Fibroblast of skin of right quadriceps (primary cell): ENCODE results near the gene FOXR1.
"Not testable (repeated sequence)": the region's sequence is repeated elsewhere in the genome, so short reads cannot be mapped to it uniquely, and the experiment has no call there.

Source experiments
- DNase-seq: peaks from one replicate; pipeline ENCODE4 v3.0.0-alpha.2; 2013

FOXR1 gene

GRCh38 chr11:118948000-118948399 is 23.6 kb upstream of the FOXR1 start:
- DNase-seq, result no peak

DNA sequence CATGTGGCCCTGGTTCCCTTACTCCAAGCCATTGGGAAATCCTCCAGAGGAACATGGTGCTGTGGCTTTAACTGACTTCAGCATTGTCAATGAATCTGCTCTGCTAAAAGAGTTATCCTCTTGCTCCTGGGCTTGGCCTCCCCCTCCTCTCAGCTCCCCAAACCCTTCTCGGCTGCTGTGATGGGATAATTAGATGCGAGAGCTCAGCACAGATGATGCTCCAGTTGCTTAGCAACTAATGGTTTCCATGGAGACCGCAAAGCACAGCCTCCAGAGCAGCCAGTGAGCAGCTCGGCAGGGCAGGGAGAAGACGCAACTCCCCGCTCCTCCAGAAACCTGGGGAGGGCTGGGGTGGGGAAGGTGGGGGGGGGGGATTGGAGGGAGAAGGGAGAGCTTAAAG is 18.3 kb upstream of the FOXR1 start:
- peak; percentile 13 for DNase-seq

GRCh38 chr11:118953976-118954375 is 17.6 kb upstream of the FOXR1 start:
- DNase-seq, result not testable (repeated sequence)

GRCh38 chr11:118956094-118956846 is 15.3 kb upstream of the FOXR1 start, which contains the start of gene UPK2:
Gene UPK2 (plus strand): TSS chr11:118956298. CDS start chr11:118956351, 53 bp downstream.
- DNase-seq, result peak; percentile 65

- no peak for DNase-seq
Observed at GRCh38 chr11:118956847-118957469, 14.6 kb upstream of the FOXR1 start.

DNA sequence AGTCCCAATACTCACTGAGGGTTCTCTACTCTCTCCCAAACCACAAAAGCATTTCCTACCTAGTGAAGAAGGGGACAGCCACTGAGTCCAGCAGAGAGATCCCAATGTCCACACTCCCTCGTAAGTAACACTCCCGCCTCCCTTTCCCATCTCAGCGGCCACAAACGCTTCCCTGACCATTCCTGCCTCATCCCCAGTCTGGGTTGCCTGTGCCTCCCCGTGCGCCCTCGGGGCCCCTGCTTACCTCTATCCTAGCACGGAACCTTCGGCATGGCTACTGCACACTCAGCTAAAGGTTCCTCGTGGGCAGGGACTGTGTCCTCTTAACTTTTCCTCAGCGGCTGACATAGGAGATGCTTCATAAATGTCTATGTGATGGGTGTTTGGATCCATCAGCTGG is 14.0 kb upstream of the FOXR1 start:
- no peak for DNase-seq

DNA sequence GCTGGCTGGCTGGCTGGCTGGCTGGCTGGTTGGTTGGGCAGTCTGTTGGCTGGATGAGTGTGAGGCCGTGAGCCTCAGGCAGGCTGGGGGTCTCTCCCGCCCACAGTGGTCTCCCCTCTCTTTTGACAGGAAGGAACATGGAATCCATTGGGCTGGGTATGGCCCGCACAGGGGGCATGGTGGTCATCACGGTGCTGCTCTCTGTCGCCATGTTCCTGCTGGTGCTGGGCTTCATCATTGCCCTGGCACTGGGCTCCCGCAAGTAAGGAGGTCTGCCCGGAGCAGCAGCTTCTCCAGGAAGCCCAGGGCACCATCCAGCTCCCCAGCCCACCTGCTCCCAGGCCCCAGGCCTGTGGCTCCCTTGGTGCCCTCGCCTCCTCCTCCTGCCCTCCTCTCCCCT is 13.6 kb upstream of the FOXR1 start:
- DNase-seq, result no peak

GRCh38 chr11:118958577-118958976 is 13.0 kb upstream of the FOXR1 start:
- no peak for DNase-seq

GRCh38 chr11:118961189-118961588 is 10.4 kb upstream of the FOXR1 start:
- no peak for DNase-seq

DNA sequence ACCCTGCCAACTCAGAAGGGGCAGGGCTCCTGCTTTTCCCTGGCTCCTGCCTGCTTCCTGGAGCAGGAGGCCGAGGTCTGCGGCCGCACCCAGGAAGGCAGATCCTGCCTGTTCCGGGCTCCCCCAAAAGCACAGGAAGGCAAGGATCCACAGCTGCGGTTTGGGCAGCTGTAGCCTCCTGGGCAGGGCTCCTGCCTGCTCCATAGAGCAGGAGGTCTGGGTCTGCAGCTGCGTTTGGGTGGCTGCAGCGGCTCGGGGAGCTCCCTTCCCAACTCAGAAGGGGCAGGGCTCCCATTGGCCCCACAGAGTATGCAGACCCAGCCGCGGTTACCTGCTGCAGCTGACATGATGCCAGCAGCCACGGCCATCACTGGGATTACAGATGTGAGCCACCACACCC is 10.0 kb upstream of the FOXR1 start:
- no peak for DNase-seq

DNA sequence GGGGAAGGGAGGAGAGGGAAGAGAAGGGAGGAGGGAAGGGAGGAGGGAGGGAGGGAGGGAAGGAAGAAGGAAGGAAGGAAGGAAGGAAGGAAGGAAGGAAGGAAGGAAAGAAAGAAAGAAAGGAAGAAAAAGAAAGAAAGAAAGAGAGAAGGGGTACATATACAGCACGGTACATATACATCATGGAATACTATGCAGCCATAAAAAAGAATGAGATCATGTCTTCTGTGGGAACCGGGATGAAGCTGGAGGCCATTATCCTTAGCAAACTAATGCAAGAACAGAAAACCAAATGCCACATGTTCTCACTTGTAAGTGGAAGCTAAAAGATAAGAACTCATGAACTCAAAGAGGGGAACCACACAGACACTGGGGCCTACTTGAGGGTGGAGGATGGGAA is 2.1 kb upstream of the FOXR1 start:
- not testable (repeated sequence) for DNase-seq

DNA sequence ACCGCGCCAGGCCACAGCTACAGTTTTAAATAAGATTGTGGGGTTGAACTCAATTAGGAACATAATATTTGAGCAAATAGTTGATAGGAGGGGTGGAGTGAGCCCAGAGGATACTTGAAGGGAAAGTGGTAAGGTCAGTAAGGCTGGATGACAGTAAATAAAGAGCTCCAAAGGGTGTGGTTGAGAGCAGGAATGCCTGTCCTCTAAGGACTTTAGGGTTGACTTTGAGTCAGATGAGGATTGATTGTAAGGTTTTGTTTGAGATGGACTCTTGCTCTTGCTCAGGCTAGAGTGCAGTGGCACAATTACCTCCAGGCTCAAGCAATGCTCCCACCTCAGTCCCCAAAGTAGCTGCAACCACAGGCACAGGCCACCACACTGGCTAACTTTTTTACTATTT is 2.4 kb downstream of the FOXR1 start:
- DNase-seq, result no peak

GRCh38 chr11:118975771-118976709 is 4.5 kb downstream of the FOXR1 start:
- no peak for DNase-seq

DNA sequence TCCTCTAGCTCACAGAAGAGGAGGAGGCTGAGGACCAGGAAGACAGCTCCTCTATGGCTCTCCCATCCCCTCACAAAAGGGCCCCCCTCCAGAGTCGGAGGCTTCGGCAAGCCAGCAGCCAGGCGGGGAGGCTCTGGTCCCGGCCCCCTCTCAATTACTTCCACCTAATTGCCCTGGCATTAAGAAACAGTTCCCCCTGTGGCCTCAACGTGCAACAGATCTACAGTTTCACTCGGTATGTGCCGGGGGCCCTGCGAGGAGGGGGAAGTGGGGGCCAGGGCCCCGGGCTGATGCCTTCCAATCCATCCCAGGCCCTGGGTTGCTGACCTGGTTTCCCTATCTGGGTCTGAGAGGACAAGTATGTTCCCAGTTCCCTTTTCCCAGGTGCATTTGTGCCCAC is 7.9 kb downstream of the FOXR1 start:
- DNase-seq, result no peak

- DNase-seq, result no peak
Observed at GRCh38 chr11:118980191-118980881, 8.8 kb downstream of the FOXR1 start.

DNA sequence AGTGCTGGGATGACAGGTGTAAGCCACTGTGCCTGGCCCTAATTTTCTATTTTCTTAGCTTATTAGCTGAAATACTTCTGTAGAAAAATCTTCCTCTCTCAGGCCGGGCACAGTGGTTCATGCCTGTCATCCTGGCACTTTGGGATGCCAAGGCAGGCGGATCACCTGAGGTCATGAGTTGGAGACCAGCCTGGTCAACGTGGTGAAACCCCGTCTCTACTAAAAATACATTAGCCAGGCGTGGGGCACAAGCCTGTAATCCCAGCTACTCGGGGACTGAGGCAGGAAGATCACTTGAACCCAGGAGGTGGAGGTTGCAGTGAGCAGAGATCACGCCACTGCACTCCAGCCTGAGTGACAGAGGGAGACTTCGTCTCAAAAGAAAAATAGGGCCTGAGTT is 12.8 kb downstream of the FOXR1 start:
- not testable (repeated sequence) for DNase-seq

GRCh38 chr11:118984825-118985224 is 13.3 kb downstream of the FOXR1 start:
- DNase-seq, result no peak

DNA sequence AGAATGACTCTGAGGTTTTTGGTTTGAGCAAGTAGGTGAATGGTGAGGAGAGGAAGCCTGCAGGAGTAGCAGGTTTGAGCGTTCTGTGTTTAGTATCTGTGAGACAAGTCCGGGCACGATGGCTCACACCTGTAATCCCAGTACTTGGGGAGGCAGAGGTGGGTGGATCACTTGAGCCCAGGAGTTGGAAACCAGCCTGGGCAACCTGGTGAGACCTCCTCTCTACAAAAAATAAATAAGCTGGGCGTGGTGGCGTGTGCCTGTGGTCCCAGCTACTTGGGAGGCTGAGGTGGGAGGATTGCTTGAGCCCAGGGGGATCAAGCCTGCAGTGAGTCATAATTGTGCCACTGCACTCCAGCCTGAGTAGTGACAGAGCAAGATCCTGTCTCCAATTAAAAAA is 16.7 kb downstream of the FOXR1 start:
- no peak for DNase-seq

DNA sequence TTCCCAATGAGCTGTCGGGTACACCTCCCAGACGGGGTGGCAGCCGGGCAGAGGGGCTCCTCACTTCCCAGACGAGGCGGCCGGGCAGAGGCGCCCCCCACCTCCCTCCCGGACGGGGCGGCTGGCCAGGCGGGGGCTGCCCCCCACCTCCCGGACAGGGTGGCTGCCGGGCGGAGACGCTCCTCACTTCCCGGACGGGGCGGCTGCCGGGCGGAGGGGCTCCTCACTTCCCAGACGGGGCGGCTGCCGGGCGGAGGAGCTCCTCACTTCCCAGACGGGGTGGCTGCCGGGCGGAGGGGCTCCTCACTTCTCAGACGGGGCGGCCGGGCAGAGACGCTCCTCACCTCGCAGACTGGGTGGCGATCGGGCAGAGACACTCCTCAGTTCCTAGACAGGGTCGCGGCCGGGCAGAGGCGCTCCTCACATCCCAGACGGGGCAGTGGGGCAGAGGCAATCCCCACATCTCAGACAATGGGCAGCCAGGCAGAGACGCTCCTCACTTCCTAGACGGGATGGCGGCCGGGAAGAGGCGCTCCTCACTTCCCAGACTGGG is 20.0 kb downstream of the FOXR1 start:
- not testable (repeated sequence) for DNase-seq

GRCh38 chr11:118996926-118997626 is 25.5 kb downstream of the FOXR1 start:
- DNase-seq, result peak; percentile 34

- DNase-seq, result peak; percentile 83
Observed at GRCh38 chr11:118997627-118998387, 26.2 kb downstream of the FOXR1 start, which contains the start of gene CENATAC. Gene CENATAC (plus strand): TSS chr11:118998138. CDS start chr11:118998198, 60 bp downstream.
